Mesothelial cell of epicardium (in vitro differentiated cells): Measurements from ENCODE around the gene CYBB. TPM values are rescaled to one million over a fixed set of nuclear protein-coding genes. Genes with fewer than 3 reads are reported as not detected.

Experiments used
- DNase-seq, 2 experiments: peaks; one replicate each; pipeline ENCODE4 v3.0.0; 2021; ENCODE audit warnings: low spot score in 2 of 2; ENCODE audit not compliant: unreplicated experiment in 2 of 2
- H3K27ac Mint-ChIP-seq: 2 replicates; pipeline ENCODE4 v1.8.0; 2021; ENCODE audit warnings: mixed read lengths
- H3K27me3 Mint-ChIP-seq: 2 replicates; pipeline ENCODE4 v1.8.0; 2021; ENCODE audit warnings: low read depth, mixed read lengths
- H3K36me3 Mint-ChIP-seq: 2 replicates; pipeline ENCODE4 v1.8.0; 2021; ENCODE audit warnings: mixed read lengths
- H3K4me1 Mint-ChIP-seq: 2 replicates; pipeline ENCODE4 v1.8.0; 2021; ENCODE audit warnings: mixed read lengths
- H3K4me3 Mint-ChIP-seq: 2 replicates; pipeline ENCODE4 v1.8.0; 2021; ENCODE audit warnings: mild to moderate bottlenecking, moderate library complexity, mixed read lengths
- H3K9me3 Mint-ChIP-seq: 2 replicates; pipeline ENCODE4 v1.8.0; 2021; ENCODE audit warnings: mixed read lengths
- total RNA-seq: library from RNA; stranded (reverse); gene quantifications from 3 replicates; pipeline ENCODE4 v1.2.1, GENCODE V29; 2021
- TF ChIP-seq, protein P1 (sequence below): fragments of 200-600 bp; sonication (generic); IDR thresholded peaks from one replicate; pipeline ENCODE4 v1.5.0; 2021; ENCODE audit warnings: antibody characterized with exemption; ENCODE audit not compliant: unreplicated experiment

The CYBB gene
- total RNA-seq: 0.05 to 0.38 TPM (median 0.07 TPM) in 3 replicates

DNA sequence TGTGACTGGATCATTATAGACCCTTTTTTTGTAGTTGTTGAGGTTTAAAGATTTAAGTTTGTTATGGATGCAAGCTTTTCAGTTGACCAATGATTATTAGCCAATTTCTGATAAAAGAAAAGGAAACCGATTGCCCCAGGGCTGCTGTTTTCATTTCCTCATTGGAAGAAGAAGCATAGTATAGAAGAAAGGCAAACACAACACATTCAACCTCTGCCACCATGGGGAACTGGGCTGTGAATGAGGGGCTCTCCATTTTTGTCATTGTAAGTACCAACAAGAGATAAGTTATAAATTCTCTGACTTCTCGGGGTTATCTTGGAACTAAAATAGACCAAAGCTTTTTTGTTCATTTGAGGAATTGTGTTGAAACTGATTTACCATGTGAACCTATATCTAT lies at the start of gene CYBB:
CYBB (plus strand) TSS at position 203 of the 400 bp plus-strand sequence; CDS start at position 222, 19 bp downstream.
- H3K4me3 Mint-ChIP-seq: no peak within 1 kb of the TSS
- H3K27ac Mint-ChIP-seq: no peak within 1 kb of the TSS
- no peak for DNase-seq
- TF ChIP-seq, protein P1, sequence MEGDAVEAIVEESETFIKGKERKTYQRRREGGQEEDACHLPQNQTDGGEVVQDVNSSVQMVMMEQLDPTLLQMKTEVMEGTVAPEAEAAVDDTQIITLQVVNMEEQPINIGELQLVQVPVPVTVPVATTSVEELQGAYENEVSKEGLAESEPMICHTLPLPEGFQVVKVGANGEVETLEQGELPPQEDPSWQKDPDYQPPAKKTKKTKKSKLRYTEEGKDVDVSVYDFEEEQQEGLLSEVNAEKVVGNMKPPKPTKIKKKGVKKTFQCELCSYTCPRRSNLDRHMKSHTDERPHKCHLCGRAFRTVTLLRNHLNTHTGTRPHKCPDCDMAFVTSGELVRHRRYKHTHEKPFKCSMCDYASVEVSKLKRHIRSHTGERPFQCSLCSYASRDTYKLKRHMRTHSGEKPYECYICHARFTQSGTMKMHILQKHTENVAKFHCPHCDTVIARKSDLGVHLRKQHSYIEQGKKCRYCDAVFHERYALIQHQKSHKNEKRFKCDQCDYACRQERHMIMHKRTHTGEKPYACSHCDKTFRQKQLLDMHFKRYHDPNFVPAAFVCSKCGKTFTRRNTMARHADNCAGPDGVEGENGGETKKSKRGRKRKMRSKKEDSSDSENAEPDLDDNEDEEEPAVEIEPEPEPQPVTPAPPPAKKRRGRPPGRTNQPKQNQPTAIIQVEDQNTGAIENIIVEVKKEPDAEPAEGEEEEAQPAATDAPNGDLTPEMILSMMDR: no peak
- H3K9me3 Mint-ChIP-seq: peaks cover 17% of the 10 kb centered on the region
- H3K36me3 Mint-ChIP-seq: no peaks in the 10 kb centered on the region
- H3K27me3 Mint-ChIP-seq: no peaks in the 10 kb centered on the region
- no peaks in the 10 kb centered on the region for H3K4me1 Mint-ChIP-seq

- Mint-ChIP-seq H3K9me3 (peaks cover 27% of the 10 kb centered on the region), H3K27me3 (no peaks in the 10 kb centered on the region), H3K4me1 (no peaks in the 10 kb centered on the region), H3K36me3 (no peaks in the 10 kb centered on the region), H3K4me3 (no peak overlapping the region), H3K27ac (no peak overlapping the region)
- TF ChIP-seq, protein P1: peak; percentile 73
- DNase-seq: peak in 1 of 2 experiments; percentile 75
These were observed 34.5 kb upstream of the CYBB start for GRCh38 chrX:37745354-37745753.

GRCh38 chrX:37745835-37746217 lies 34.0 kb upstream of the CYBB start:
- H3K27me3 Mint-ChIP-seq: no peaks in the 10 kb centered on the region
- no peaks in the 10 kb centered on the region for H3K4me1 Mint-ChIP-seq
- H3K4me3 Mint-ChIP-seq: no peak overlapping the region
- H3K36me3 Mint-ChIP-seq: no peaks in the 10 kb centered on the region
- DNase-seq: no peak
- no peak overlapping the region for H3K27ac Mint-ChIP-seq
- H3K9me3 Mint-ChIP-seq: peaks cover 22% of the 10 kb centered on the region
- TF ChIP-seq, protein P1: no peak

GRCh38 chrX:37746218-37746941 lies 33.5 kb upstream of the CYBB start:
- no peaks in the 10 kb centered on the region for H3K4me1 Mint-ChIP-seq
- H3K4me3 Mint-ChIP-seq: no peak overlapping the region
- TF ChIP-seq, protein P1: no peak

GRCh38 chrX:37746951-37747350 lies 32.9 kb upstream of the CYBB start:
- DNase-seq: no peak
- no peak overlapping the region for H3K4me3 Mint-ChIP-seq
- H3K9me3 Mint-ChIP-seq: peaks cover 26% of the 10 kb centered on the region
- no peaks in the 10 kb centered on the region for H3K27me3 Mint-ChIP-seq
- no peaks in the 10 kb centered on the region for H3K4me1 Mint-ChIP-seq
- TF ChIP-seq, protein P1: no peak
- no peak overlapping the region for H3K27ac Mint-ChIP-seq
- no peaks in the 10 kb centered on the region for H3K36me3 Mint-ChIP-seq

More at GRCh38 chrX:37746218-37746941, 33.5 kb upstream of the CYBB start:
- peaks cover 23% of the 10 kb centered on the region for H3K9me3 Mint-ChIP-seq
- H3K27ac Mint-ChIP-seq: no peak overlapping the region
- H3K27me3 Mint-ChIP-seq: no peaks in the 10 kb centered on the region
- H3K36me3 Mint-ChIP-seq: no peaks in the 10 kb centered on the region
- DNase-seq: no peak
